ENCODE results near the gene CCDC63. TPM values are rescaled to one million over a fixed set of nuclear protein-coding genes. Genes with fewer than 3 reads are reported as not detected.

CCDC63 gene
- not detected for total RNA-seq

DNA sequence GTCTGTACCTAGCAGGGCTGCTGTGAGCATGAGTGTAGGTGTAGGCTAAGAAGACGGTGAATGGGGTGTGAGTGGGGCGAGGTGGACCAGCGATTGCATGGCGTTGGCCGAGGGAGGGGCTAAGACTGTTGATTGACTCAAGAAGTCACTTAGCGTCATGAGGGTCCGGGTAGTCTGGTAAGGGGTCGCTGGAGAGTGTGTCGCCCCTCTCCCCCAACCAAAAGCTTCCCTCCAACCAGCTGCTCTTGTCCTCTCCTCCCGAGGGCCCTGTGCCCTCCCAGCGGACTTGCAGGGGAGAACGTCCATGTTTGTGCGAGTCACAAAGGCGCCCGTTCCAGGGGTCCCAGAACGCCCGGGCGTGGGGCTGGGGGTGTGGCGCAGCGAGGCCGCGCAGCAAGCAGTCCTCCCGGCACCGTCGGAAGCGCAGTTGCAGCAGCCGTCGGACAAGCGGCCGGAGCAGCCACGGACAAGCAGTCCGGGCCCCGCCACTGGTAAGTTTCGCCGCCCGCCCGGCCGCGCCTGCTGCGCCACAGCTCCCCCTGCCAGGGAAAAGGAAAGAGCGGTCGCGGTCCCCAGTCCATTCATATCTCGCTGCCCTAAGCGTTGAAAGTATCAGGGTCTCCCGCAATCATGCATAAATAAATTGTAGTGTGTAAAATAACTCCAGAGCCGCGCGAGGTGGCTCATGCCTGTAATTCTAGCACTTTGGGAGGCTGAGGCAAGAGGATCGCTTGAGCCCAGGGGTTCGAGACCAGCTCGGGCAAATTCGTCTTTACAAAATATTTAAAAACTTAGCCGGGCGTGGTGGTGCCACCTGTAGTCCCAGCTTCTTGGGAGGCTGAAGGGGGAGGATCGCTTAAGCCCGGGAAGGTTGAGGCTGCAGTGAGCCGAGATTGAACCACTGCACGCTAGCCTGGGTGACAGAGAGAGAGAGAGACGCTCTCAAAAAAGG, at the start of gene CCDC63:
TSS of gene CCDC63 (plus strand) at position 373 of the 952 bp plus-strand sequence. CDS start 5,968 bp downstream, outside the sequence.
- DNase-seq (peak; percentile 46 to 91), ATAC-seq (ENCODE audit: low FRiP score in 2 of 2) (peak in 1 of 2 donors; percentile 83)
- no peak within 1 kb of the TSS for H3K27ac ChIP-seq
- H3K9me3 ChIP-seq, result no peaks in the 10 kb centered on the region
- H3K36me3 ChIP-seq, result no peaks in the 10 kb centered on the region
- peaks cover 0 to 14% (median 5%) of the 10 kb centered on the region in 4 donors for H3K27me3 ChIP-seq
- H3K4me1 ChIP-seq, result peaks cover 0 to 10% (median 3%) of the 10 kb centered on the region in 4 donors
- WGBS, 2 donors, result 21 to 34% methylated on average over 29 to 44 of the region's 60 CpGs
- TF ChIP-seq POLR2AphosphoS5 (IDR thresholded peaks at IDR 0.05), result no peak
- no peak for TF ChIP-seq EP300 (IDR thresholded peaks at IDR 0.05)
- TF ChIP-seq POLR2A (IDR thresholded peaks at IDR 0.05), result no peak
- TF ChIP-seq, protein P1, sequence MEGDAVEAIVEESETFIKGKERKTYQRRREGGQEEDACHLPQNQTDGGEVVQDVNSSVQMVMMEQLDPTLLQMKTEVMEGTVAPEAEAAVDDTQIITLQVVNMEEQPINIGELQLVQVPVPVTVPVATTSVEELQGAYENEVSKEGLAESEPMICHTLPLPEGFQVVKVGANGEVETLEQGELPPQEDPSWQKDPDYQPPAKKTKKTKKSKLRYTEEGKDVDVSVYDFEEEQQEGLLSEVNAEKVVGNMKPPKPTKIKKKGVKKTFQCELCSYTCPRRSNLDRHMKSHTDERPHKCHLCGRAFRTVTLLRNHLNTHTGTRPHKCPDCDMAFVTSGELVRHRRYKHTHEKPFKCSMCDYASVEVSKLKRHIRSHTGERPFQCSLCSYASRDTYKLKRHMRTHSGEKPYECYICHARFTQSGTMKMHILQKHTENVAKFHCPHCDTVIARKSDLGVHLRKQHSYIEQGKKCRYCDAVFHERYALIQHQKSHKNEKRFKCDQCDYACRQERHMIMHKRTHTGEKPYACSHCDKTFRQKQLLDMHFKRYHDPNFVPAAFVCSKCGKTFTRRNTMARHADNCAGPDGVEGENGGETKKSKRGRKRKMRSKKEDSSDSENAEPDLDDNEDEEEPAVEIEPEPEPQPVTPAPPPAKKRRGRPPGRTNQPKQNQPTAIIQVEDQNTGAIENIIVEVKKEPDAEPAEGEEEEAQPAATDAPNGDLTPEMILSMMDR (IDR thresholded peaks at IDR 0.05), result peak in 4 of 6 experiments; percentile 14 to 32 (median 15)
- peak within 1 kb of the TSS in 3 of 4 donors; percentile 28 to 41 (median 30) for H3K4me3 ChIP-seq

GRCh38 chr12:110798461-110798860, 48.3 kb upstream of the CCDC63 start:
- DNase-seq (no peak), ATAC-seq (ENCODE audit: low FRiP score in 2 of 2) (no peak)
- H3K9me3 ChIP-seq, result peaks cover 0 to 3% (median 0%) of the 10 kb centered on the region in 4 donors
- no peaks in the 10 kb centered on the region for H3K4me1 ChIP-seq
- WGBS, 2 donors, result 52 to 69% methylated on average over 3 of the region's 3 CpGs
- H3K4me3 ChIP-seq, result no peak overlapping the region
- TF ChIP-seq POLR2A (IDR thresholded peaks at IDR 0.05) (no peak), POLR2AphosphoS5 (IDR thresholded peaks at IDR 0.05) (no peak), EP300 (IDR thresholded peaks at IDR 0.05) (no peak)
- TF ChIP-seq, protein P1 (IDR thresholded peaks at IDR 0.05), result no peak
- no peaks in the 10 kb centered on the region for H3K36me3 ChIP-seq
- H3K27ac ChIP-seq, result no peak overlapping the region
- no peaks in the 10 kb centered on the region for H3K27me3 ChIP-seq

- TF ChIP-seq, protein P1 (IDR thresholded peaks at IDR 0.05), result no peak
- TF ChIP-seq EP300 (IDR thresholded peaks at IDR 0.05) (no peak), POLR2AphosphoS5 (IDR thresholded peaks at IDR 0.05) (no peak), POLR2A (IDR thresholded peaks at IDR 0.05) (no peak)
- DNase-seq, result no peak
These were observed 44.3 kb upstream of the CCDC63 start for GRCh38 chr12:110802489-110802888.

GRCh38 chr12:110804406-110804805, 42.4 kb upstream of the CCDC63 start:
- WGBS, 2 donors, result 61 to 94% methylated on average over 3 of the region's 3 CpGs
- no peaks in the 10 kb centered on the region for H3K36me3 ChIP-seq
- H3K27me3 ChIP-seq, result no peaks in the 10 kb centered on the region
- H3K27ac ChIP-seq, result no peak overlapping the region
- DNase-seq, result no peak
- no peak for ATAC-seq (ENCODE audit: low FRiP score in 2 of 2)
- TF ChIP-seq POLR2A (IDR thresholded peaks at IDR 0.05) (no peak), EP300 (IDR thresholded peaks at IDR 0.05) (no peak), POLR2AphosphoS5 (IDR thresholded peaks at IDR 0.05) (no peak)
- TF ChIP-seq, protein P1 (IDR thresholded peaks at IDR 0.05), result no peak
- no peak overlapping the region for H3K4me3 ChIP-seq
- H3K9me3 ChIP-seq, result peaks cover 0 to 7% (median 6%) of the 10 kb centered on the region in 4 donors
- H3K4me1 ChIP-seq, result no peaks in the 10 kb centered on the region

More at GRCh38 chr12:110802489-110802888, 44.3 kb upstream of the CCDC63 start:
- H3K4me1 ChIP-seq, result no peaks in the 10 kb centered on the region
- ATAC-seq (ENCODE audit: low FRiP score in 2 of 2), result no peak
- no peak overlapping the region for H3K27ac ChIP-seq
- no peak overlapping the region for H3K4me3 ChIP-seq
- peaks cover 0 to 7% (median 6%) of the 10 kb centered on the region in 4 donors for H3K9me3 ChIP-seq
- H3K27me3 ChIP-seq, result no peaks in the 10 kb centered on the region
- H3K36me3 ChIP-seq, result no peaks in the 10 kb centered on the region
